Epithelial cell of esophagus (primary cell): ENCODE data around the gene ITLN1.
"Not testable (repeated sequence)": the region's sequence is repeated elsewhere in the genome, so short reads cannot be mapped to it uniquely, and the experiment has no call there.

Experiments
- DNase-seq: peaks from one replicate; pipeline ENCODE4 v3.0.0; 2010; ENCODE audit warnings: low read depth
- H3K4me3 ChIP-seq: 2 replicates; pipeline ENCODE4 v1.5.1; 2011; ENCODE audit warnings: mild to moderate bottlenecking, low read length, control low read depth
- TF ChIP-seq, protein P1 (sequence below): IDR thresholded peaks from 2 replicates; pipeline ENCODE4 v1.5.1; 2011; ENCODE audit warnings: low read depth, mild to moderate bottlenecking, low read length, control low read depth, inconsistent platforms; ENCODE audit not compliant: insufficient read depth; ENCODE audit errors: missing control alignments

The ITLN1 gene

DNA sequence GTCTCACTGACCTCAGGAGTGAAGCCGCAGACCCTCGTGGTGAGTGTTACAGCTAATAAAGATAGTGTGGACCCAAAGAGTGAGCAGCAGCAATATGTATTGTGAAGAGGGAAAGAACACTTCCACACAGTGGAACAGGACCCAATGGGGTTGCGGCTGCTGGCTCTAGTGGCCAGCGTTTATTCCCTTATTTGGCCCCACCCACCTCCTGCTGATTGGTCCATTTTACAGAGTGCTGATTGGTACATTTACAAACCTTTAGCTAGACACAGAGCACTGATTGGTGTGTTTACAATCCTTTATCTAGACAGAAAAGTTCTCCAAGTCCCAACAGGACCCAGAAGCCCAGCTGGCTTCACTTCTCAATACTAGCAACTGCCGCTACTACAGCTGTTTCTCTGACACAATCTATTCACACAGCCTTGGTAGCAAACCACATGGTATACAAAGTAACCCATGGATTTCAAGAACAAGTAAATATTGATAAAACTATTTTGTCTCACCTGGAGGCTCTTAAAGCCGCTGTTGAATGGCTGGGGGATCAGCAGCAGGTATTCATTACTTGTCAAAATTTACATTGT, 25.3 kb upstream of the ITLN1 start:
- no peak for DNase-seq
- TF ChIP-seq, protein P1, sequence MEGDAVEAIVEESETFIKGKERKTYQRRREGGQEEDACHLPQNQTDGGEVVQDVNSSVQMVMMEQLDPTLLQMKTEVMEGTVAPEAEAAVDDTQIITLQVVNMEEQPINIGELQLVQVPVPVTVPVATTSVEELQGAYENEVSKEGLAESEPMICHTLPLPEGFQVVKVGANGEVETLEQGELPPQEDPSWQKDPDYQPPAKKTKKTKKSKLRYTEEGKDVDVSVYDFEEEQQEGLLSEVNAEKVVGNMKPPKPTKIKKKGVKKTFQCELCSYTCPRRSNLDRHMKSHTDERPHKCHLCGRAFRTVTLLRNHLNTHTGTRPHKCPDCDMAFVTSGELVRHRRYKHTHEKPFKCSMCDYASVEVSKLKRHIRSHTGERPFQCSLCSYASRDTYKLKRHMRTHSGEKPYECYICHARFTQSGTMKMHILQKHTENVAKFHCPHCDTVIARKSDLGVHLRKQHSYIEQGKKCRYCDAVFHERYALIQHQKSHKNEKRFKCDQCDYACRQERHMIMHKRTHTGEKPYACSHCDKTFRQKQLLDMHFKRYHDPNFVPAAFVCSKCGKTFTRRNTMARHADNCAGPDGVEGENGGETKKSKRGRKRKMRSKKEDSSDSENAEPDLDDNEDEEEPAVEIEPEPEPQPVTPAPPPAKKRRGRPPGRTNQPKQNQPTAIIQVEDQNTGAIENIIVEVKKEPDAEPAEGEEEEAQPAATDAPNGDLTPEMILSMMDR: no peak
- no peak overlapping the region for H3K4me3 ChIP-seq

DNA sequence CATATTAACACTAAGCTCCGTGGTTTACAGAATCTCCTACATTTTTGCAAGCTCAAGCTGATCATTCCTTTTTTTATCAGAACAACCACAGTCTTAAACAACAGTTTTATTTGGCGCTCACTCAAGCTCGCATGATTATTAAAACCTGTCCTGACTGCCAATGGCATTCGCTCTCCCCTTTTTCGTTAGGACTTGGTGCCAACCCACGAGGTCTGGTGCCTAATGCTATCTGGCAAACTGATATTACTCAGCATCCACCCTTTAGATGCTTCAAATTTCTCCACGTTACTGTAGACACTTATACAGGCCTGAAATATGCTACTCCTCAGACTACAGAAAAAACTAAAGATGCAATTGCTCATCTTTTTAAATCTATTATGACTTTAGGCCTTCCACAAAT, 23.0 kb upstream of the ITLN1 start:
- no peak overlapping the region for H3K4me3 ChIP-seq
- no peak for DNase-seq
- TF ChIP-seq, protein P1: no peak

DNA sequence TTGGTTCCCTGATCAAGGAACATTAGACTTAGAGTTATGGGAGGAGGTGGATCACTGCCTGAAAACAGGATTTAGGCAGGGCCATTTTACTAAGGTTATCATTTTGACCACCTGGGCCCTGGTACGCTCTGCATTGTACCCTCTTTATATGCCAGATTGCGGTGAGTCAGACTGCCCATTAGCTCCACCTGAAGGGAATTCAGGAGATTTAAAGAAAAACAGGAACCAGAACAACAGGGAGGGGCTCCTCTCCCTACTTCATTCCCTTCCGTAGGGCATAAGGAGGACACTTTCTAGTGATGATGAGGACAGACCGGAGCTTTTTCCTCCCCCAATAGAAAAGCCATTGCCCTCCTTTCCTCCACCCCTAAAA, 20.6 kb upstream of the ITLN1 start:
- no peak for DNase-seq
- TF ChIP-seq, protein P1: no peak
- no peak overlapping the region for H3K4me3 ChIP-seq

DNA sequence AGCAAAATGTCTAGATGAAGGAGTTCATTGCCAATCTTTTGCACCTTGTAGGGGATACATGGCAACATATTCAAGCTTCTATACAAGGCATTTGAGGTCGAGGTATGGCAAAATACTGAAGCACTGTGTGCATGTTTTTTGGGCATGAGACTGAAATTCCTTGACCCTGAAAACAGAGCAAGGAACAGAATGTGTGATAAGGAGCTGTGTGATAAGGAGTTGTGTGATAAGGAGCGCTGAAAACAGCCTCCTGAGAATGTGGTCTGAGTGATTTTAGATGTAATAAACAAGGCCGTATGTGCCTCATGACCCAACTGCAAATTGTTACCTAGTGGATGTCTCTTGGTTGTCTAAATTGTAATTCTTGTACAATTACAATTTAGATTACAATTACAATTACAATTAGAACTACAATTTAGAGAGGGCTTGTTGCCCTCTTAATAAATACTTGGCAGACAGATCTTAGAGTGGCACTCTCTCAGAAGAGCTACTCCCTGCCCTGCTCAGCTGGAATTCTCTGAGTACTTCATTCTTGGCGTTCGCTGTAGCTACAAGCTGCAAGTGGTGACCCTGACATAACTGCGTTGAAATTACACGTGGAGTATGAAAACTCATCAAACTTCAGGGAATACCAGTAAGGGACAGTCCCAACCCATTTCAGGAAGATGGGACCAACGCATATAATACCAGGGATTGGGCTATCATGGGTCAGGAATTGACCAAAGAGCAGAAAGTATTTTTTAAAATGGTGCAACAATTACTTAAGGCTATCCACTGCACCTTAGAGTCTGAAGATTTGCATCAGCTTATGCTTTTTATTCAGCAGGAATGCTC, 20.0 kb upstream of the ITLN1 start:
- DNase-seq: no peak
- TF ChIP-seq, protein P1: no peak
- no peak overlapping the region for H3K4me3 ChIP-seq

DNA sequence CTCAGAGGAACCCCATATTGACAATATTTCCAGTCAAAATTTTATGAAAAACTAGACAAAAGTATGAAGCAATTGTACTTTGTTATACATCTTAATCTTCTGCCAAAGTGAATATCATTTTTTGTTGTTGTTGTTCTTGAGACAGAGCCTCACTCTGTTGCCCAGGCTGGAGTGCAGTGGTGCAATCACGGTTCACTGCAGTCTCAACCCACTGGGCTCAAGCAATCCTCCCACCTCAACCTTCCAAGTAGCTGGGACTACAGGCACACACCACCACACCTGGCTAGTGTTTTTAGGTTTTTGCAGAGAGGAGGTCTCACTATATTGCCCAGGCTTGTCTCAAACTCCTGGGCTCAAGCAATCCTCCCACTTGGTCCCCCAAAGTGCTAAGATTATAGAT, 17.3 kb upstream of the ITLN1 start:
- not testable (repeated sequence) for H3K4me3 ChIP-seq, DNase-seq

DNA sequence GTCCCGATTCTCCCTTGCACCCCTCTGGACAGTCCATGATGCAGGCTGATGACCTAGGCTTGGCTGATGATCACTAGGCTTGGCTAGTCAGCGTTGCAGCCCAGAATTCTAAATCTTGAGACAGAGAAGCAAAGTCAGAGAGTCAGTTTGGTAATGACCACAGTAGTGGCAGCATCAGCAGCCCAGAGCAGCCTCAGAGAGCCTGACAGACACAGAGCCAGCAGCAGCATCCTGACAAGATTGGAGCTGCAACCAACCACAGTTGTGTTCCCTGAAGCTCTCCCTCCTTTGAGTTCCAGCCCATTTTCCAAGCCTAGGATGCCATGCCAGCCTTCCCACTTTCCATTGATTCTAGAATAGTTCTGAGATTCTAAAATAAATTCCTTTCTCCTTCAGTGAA, 16.8 kb upstream of the ITLN1 start:
- DNase-seq: no peak
- TF ChIP-seq, protein P1: no peak
- H3K4me3 ChIP-seq: no peak overlapping the region

DNA sequence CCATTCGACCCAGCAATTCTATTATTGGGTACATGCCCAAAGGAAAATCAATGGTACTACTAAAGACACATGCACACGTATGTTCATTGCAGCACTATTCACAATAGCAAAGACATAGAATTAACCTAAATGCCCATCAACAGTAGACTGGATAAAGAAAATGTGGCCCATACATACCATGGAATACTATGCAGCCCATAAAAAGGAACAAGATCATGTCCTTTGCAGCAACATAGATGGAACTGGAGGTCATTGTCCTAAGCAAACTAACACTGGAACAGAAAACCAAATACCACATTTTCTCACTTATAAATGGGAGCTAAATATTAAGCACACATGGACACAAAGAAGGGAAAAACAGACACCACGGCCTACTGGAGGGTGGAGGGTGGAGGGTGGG, 15.7 kb upstream of the ITLN1 start:
- not testable (repeated sequence) for DNase-seq, H3K4me3 ChIP-seq

DNA sequence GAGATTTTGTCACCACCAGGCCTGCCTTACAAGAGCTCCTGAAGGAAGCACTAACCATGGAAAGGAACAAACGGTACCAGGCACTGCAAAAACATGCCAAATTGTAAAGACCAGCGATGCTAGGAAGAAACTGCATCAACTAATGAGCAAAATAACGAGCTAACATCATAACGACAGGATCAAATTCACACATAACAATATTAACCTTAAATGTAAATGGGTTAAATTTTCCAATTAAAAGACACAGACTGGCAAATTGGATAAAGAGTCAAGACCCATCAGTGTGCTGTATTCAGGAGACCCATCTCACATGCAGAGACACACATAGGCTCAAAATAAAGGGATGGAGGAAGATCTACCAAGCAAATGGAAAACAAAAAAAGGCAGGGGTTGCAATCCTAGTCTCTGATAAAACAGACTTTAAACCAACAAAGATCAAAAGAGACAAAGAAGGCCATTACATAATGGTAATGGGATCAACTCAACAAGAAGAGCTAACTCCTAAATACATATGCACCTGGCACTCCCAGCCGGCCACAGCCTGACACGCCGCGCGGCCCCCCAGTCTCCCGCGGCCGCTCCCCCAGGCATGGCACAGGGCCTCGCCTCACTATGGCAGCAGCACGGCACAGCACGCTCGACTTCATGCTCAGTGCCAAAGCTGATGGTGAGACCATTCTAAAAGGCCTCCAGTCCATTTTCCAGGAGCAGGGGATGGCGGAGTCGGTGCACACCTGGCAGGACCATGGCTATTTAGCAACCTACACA, 9.6 kb upstream of the ITLN1 start:
- DNase-seq, H3K4me3 ChIP-seq: not testable (repeated sequence)
